ENCODE data around the gene PID1.

Gene PID1

DNA sequence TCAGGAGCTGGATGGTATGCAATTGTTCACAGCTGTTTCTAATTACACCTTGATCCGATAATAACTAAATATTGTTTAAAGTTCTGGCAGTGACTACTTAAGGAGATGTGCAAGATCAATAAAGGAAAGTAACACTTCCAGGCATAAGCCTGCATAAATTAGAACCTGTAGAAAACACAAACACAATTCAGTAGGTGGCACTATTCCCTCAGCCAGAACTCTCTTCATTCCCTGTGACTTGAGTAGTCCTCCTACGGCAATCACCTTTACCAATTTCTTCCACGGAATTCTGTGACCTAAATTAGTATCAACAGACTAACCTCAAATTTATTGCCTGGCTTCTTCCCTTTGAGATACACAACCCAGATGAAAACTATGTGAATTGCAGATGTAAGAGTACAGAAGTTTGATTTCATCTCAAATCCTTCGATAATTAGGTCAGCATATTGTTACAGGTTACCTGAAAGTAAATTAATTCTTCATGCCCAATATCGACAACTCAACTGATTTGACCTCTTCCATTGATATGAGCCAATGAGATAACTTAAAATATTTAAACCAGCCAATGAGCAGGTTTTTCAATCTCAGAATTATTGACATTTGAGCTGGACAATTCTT is 137.8 kb downstream of the PID1 start:
- TF ChIP-seq, protein P1, sequence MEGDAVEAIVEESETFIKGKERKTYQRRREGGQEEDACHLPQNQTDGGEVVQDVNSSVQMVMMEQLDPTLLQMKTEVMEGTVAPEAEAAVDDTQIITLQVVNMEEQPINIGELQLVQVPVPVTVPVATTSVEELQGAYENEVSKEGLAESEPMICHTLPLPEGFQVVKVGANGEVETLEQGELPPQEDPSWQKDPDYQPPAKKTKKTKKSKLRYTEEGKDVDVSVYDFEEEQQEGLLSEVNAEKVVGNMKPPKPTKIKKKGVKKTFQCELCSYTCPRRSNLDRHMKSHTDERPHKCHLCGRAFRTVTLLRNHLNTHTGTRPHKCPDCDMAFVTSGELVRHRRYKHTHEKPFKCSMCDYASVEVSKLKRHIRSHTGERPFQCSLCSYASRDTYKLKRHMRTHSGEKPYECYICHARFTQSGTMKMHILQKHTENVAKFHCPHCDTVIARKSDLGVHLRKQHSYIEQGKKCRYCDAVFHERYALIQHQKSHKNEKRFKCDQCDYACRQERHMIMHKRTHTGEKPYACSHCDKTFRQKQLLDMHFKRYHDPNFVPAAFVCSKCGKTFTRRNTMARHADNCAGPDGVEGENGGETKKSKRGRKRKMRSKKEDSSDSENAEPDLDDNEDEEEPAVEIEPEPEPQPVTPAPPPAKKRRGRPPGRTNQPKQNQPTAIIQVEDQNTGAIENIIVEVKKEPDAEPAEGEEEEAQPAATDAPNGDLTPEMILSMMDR (IDR thresholded peaks at IDR 0.05; ENCODE audit: insufficient read depth, low read depth, low read length, missing control alignments), result peak; percentile 74
- no peak overlapping the region for H3K4me3 ChIP-seq (ENCODE audit: low read length)
- peak; percentile 77 for DNase-seq (ENCODE audit: low read depth)

GRCh38 chr2:229132236-229132635 is 138.9 kb downstream of the PID1 start:
- TF ChIP-seq, protein P1 (IDR thresholded peaks at IDR 0.05; ENCODE audit: insufficient read depth, low read depth, low read length, missing control alignments), result no peak
- no peak for DNase-seq (ENCODE audit: low read depth)
- no peak overlapping the region for H3K4me3 ChIP-seq (ENCODE audit: low read length)

- TF ChIP-seq, protein P1 (IDR thresholded peaks at IDR 0.05; ENCODE audit: insufficient read depth, low read depth, low read length, missing control alignments), result no peak
- H3K4me3 ChIP-seq (ENCODE audit: low read length), result no peak overlapping the region
- DNase-seq (ENCODE audit: low read depth), result no peak
Observed at GRCh38 chr2:229130522-229130921, 140.6 kb downstream of the PID1 start.

DNA sequence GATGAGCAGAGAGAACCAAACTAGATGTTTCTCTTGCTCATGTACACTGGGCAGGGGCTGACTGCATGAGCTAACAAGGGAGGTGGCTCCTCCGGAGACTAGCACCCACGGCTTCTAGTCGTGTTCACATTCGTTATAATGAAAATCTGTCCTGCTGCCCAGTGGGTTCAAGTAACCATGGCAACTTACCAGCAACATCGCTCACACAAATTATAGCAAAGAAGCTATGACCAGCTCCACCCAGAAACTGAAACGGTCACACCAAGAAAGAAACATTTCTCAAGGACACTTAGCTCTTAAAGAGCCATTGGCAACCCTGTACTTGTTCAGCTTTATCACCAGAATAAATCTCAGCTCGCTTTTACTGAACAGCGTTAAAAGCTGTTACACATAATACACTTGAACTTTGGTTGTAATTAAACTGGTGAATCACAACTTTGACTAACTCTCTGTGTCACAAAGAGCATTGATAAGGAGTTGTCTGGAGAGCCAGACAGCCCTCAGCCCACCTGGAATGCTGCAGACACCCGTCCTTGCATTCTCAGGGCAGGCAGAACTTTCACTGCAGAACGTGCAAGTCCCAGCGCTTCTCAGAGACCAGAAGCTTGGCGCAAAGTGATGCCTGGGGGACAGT is 141.2 kb downstream of the PID1 start:
- DNase-seq (ENCODE audit: low read depth), result peak; percentile 21
- no peak overlapping the region for H3K4me3 ChIP-seq (ENCODE audit: low read length)
- TF ChIP-seq, protein P1 (IDR thresholded peaks at IDR 0.05; ENCODE audit: insufficient read depth, low read depth, low read length, missing control alignments), result no peak

DNA sequence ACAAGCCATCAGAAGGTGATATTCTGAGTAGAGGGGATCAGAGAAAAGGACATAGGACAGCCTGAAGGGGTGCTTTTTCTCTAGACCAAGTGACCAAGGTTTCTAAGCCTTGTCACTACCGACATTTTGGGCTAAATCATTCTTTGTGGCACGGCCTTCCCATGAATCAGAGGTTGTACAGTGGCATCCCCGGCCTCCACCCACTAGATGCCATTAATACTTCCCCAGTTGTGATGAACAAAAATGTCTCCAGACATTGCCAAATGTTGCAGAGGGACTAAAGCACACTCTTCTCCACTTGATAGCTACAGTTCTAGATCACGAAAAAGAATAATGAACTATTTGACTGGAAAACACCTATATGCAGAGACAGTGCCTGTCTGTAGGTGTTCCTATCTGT is 143.6 kb downstream of the PID1 start:
- TF ChIP-seq, protein P1 (IDR thresholded peaks at IDR 0.05; ENCODE audit: insufficient read depth, low read depth, low read length, missing control alignments), result no peak
- no peak overlapping the region for H3K4me3 ChIP-seq (ENCODE audit: low read length)
- no peak for DNase-seq (ENCODE audit: low read depth)

- DNase-seq (ENCODE audit: low read depth), result no peak
- TF ChIP-seq, protein P1 (IDR thresholded peaks at IDR 0.05; ENCODE audit: insufficient read depth, low read depth, low read length, missing control alignments), result no peak
Observed at GRCh38 chr2:229126066-229126465, 145.0 kb downstream of the PID1 start.

GRCh38 chr2:229124136-229124535 is 147.0 kb downstream of the PID1 start:
- no peak overlapping the region for H3K4me3 ChIP-seq (ENCODE audit: low read length)
- DNase-seq (ENCODE audit: low read depth), result no peak
- TF ChIP-seq, protein P1 (IDR thresholded peaks at IDR 0.05; ENCODE audit: insufficient read depth, low read depth, low read length, missing control alignments), result no peak

More at GRCh38 chr2:229126066-229126465, 145.0 kb downstream of the PID1 start:
- no peak overlapping the region for H3K4me3 ChIP-seq (ENCODE audit: low read length)
